HCEC 1CT (cell line): Measurements from ENCODE around the gene EZR.
A peak's percentile ranks its signal among the peaks of the same experiment; 100 is the strongest.
"Not testable (repeated sequence)": the region's sequence is repeated elsewhere in the genome, so short reads cannot be mapped to it uniquely, and the experiment has no call there.

Experiments used
- DNase-seq: peaks from one replicate; pipeline ENCODE4 v3.0.0-alpha.2; 2017

The EZR gene

GRCh38 chr6:158841358-158841757 is 22.2 kb upstream of the EZR start:
- no peak for DNase-seq

GRCh38 chr6:158840465-158840864 is 21.3 kb upstream of the EZR start:
- DNase-seq = no peak

GRCh38 chr6:158839796-158840195 is 20.6 kb upstream of the EZR start:
- DNase-seq = no peak

- not testable (repeated sequence) for DNase-seq
Measured at GRCh38 chr6:158838790-158839189, 19.6 kb upstream of the EZR start.

GRCh38 chr6:158837684-158838625 is 18.8 kb upstream of the EZR start:
- DNase-seq = no peak

- no peak for DNase-seq
Measured at GRCh38 chr6:158836625-158837311, 17.6 kb upstream of the EZR start.

- no peak for DNase-seq
Measured at GRCh38 chr6:158835616-158836221, 16.6 kb upstream of the EZR start.

GRCh38 chr6:158834675-158835385 is 15.7 kb upstream of the EZR start:
- DNase-seq = no peak

GRCh38 chr6:158832807-158833206 is 13.6 kb upstream of the EZR start:
- DNase-seq = not testable (repeated sequence)

- DNase-seq = no peak
Measured at GRCh38 chr6:158832026-158832425, 12.9 kb upstream of the EZR start.

GRCh38 chr6:158831571-158831970 is 12.4 kb upstream of the EZR start:
- no peak for DNase-seq

- no peak for DNase-seq
Measured at GRCh38 chr6:158830736-158831135, 11.6 kb upstream of the EZR start.

- DNase-seq = no peak
Measured at GRCh38 chr6:158828807-158829206, 9.6 kb upstream of the EZR start.

GRCh38 chr6:158826819-158827501 is 7.8 kb upstream of the EZR start:
- DNase-seq = no peak

- DNase-seq = no peak
Measured at GRCh38 chr6:158825951-158826306, 6.8 kb upstream of the EZR start.

GRCh38 chr6:158825038-158825950 is 6.1 kb upstream of the EZR start:
- DNase-seq = no peak

- DNase-seq = not testable (repeated sequence)
Measured at GRCh38 chr6:158823616-158824015, 4.4 kb upstream of the EZR start.

- no peak for DNase-seq
Measured at GRCh38 chr6:158819977-158820622, 932 bp upstream of the EZR start.

GRCh38 chr6:158818581-158819212 is 471 bp downstream of the EZR start:
- DNase-seq = peak; percentile 70
